AG04449 (cell line): ENCODE results near the gene MSL3.

ENCODE experiments used
- CTCF ChIA-PET: fragments of 350-600 bp; formaldehyde crosslinking; extraction: SDS; loops from one replicate; lab custom pipeline; 2021; ENCODE audit warnings: antibody characterized with exemption; lab: Yijun Ruan, JAX
- POLR2A ChIA-PET: fragments of 400-600, 350-600 bp; formaldehyde crosslinking; extraction: SDS; loops from one replicate; lab custom pipeline; 2020; ENCODE audit warnings: antibody characterized with exemption, inconsistent platforms; lab: Yijun Ruan, JAX
- DNase-seq: peaks from one replicate; pipeline ENCODE4 v3.0.0-alpha.2; 2010; ENCODE audit warnings: low read depth, low spot score
- H3K4me3 ChIP-seq: 2 replicates; pipeline ENCODE4 v1.5.1; 2011; ENCODE audit warnings: low read depth, mild to moderate bottlenecking, control low read depth, low read length
- CTCF ChIP-seq: IDR thresholded peaks from one replicate; pipeline ENCODE4 v1.5.1; 2011; ENCODE audit warnings: mild to moderate bottlenecking, moderate library complexity, low read length, control low read depth, inconsistent platforms; ENCODE audit not compliant: insufficient read depth; ENCODE audit errors: missing control alignments

MSL3 gene

GRCh38 chrX:11764602-11765067 is 6.6 kb downstream of the MSL3 start:
- ChIA-PET CTCF (interaction anchor here (1.0 kb wide), 1 partner anchor 9 kb away, joined by 3 read pairs; no protein-coding TSS in a partner anchor), POLR2A (no interaction called here)
- no peak for DNase-seq
- no peak for TF ChIP-seq CTCF
- no peak overlapping the region for H3K4me3 ChIP-seq

GRCh38 chrX:11765449-11765848 is 7.4 kb downstream of the MSL3 start:
- ChIA-PET CTCF (interaction anchor here (1.4 to 3.0 kb wide), 3 partner anchors 8 to 230 kb away, joined by 3 to 13 read pairs (median 12); partner anchors contain the start of gene MSL3), POLR2A (no interaction called here)
- no peak overlapping the region for H3K4me3 ChIP-seq
- DNase-seq = no peak
- no peak for TF ChIP-seq CTCF

- CTCF ChIA-PET = interaction anchor here (1.2 to 3.0 kb wide), 6 partner anchors 7 to 935 kb away, joined by 3 to 13 read pairs (median 7); partner anchors contain the start of gene MSL3
- TF ChIP-seq CTCF = no peak
- POLR2A ChIA-PET = no interaction called here
- DNase-seq = no peak
- H3K4me3 ChIP-seq = no peak overlapping the region
These were observed 8.4 kb downstream of the MSL3 start for GRCh38 chrX:11766487-11766886.

- POLR2A ChIA-PET = no interaction called here
- TF ChIP-seq CTCF = no peak
- CTCF ChIA-PET = interaction anchor here (0.8 to 3.0 kb wide), 7 partner anchors 11 to 934 kb away, joined by 3 to 13 read pairs (median 5); partner anchors contain the start of gene MSL3
- DNase-seq = no peak
- no peak overlapping the region for H3K4me3 ChIP-seq
These were observed 10.0 kb downstream of the MSL3 start for GRCh38 chrX:11768039-11768438.

- peak; percentile 71 for TF ChIP-seq CTCF
- CTCF ChIA-PET = interaction anchor here (1.0 to 4.1 kb wide), 13 partner anchors 9 to 931 kb away, joined by 3 to 36 read pairs (median 4); partner anchors contain the start of gene MSL3
- POLR2A ChIA-PET = no interaction called here
These were observed 12.3 kb downstream of the MSL3 start for GRCh38 chrX:11770320-11770719.

GRCh38 chrX:11778230-11778629 is 20.2 kb downstream of the MSL3 start:
- CTCF ChIA-PET = interaction anchor here (1.0 kb wide), 2 partner anchors 246 to 924 kb away, joined by 3 read pairs; no protein-coding TSS in a partner anchor
- no peak for TF ChIP-seq CTCF
- no peak for DNase-seq
- H3K4me3 ChIP-seq = no peak overlapping the region
- POLR2A ChIA-PET = no interaction called here

More at GRCh38 chrX:11770320-11770719, 12.3 kb downstream of the MSL3 start:
- no peak for DNase-seq
- H3K4me3 ChIP-seq = no peak overlapping the region
